HL-60 (cell line): Measurements from ENCODE around the gene KCNMA1.

ENCODE experiments used
- CTCF ChIP-seq: IDR thresholded peaks from one replicate; pipeline ENCODE4 v1.5.1; 2011; ENCODE audit warnings: low read length, control low read depth, inconsistent platforms; ENCODE audit not compliant: insufficient read depth
- POLR2AphosphoS5 ChIP-seq: IDR thresholded peaks from 2 replicates; pipeline ENCODE4 v1.6.1; 2012; ENCODE audit warnings: low read depth

GRCh38 chr10:76883596-76883995, 754.0 kb downstream of the KCNMA1 start:
- no peak for TF ChIP-seq POLR2AphosphoS5
- TF ChIP-seq CTCF, result no peak
